H54 (cell line): ENCODE data around the gene SULF2.

Experiments used
- DNase-seq: peaks from one replicate; pipeline ENCODE4 v3.0.0; 2011; ENCODE audit warnings: low spot score, mixed read lengths; ENCODE audit not compliant: insufficient read length
- FAIRE-seq: peaks from 3 replicates; lab custom pipeline; 2011; peaks lifted over from hg19 to GRCh38; lab: Jason Lieb, UNC
- POLR2A ChIP-seq: IDR thresholded peaks from 2 replicates; pipeline ENCODE4 v1.6.1; 2011; ENCODE audit warnings: low read depth, mild to moderate bottlenecking, low read length

SULF2 gene

GRCh38 chr20:47672166-47672565, 113.1 kb downstream of the SULF2 start:
- TF ChIP-seq POLR2A, result no peak
- FAIRE-seq, result no peak
- no peak for DNase-seq

- FAIRE-seq, result no peak
- TF ChIP-seq POLR2A, result no peak
- no peak for DNase-seq
These were observed 114.4 kb downstream of the SULF2 start for GRCh38 chr20:47670913-47671312.

- DNase-seq (no peak), FAIRE-seq (no peak)
- TF ChIP-seq POLR2A, result no peak
These were observed 115.1 kb downstream of the SULF2 start for GRCh38 chr20:47669927-47670890.

GRCh38 chr20:47669489-47669888, 115.8 kb downstream of the SULF2 start:
- FAIRE-seq (no peak), DNase-seq (no peak)
- TF ChIP-seq POLR2A, result no peak

GRCh38 chr20:47669152-47669425, 116.2 kb downstream of the SULF2 start:
- FAIRE-seq (no peak), DNase-seq (no peak)
- TF ChIP-seq POLR2A, result no peak

GRCh38 chr20:47668313-47669151, 116.7 kb downstream of the SULF2 start:
- DNase-seq, result no peak
- no peak for FAIRE-seq
- TF ChIP-seq POLR2A, result no peak

- TF ChIP-seq POLR2A, result no peak
- DNase-seq (no peak), FAIRE-seq (no peak)
These were observed 117.6 kb downstream of the SULF2 start for GRCh38 chr20:47667531-47668312.

- FAIRE-seq (no peak), DNase-seq (no peak)
- no peak for TF ChIP-seq POLR2A
These were observed 118.2 kb downstream of the SULF2 start for GRCh38 chr20:47667086-47667485.

GRCh38 chr20:47666304-47666703, 119.0 kb downstream of the SULF2 start:
- TF ChIP-seq POLR2A, result no peak
- DNase-seq (no peak), FAIRE-seq (no peak)

- FAIRE-seq (no peak), DNase-seq (no peak)
- TF ChIP-seq POLR2A, result no peak
These were observed 119.9 kb downstream of the SULF2 start for GRCh38 chr20:47665221-47665991.

- no peak for DNase-seq
These were observed 120.5 kb downstream of the SULF2 start for GRCh38 chr20:47664744-47665143.

GRCh38 chr20:47664068-47664437, 121.2 kb downstream of the SULF2 start:
- DNase-seq (no peak), FAIRE-seq (no peak)
- no peak for TF ChIP-seq POLR2A

More at GRCh38 chr20:47664744-47665143, 120.5 kb downstream of the SULF2 start:
- FAIRE-seq, result no peak
- no peak for TF ChIP-seq POLR2A

- no peak for TF ChIP-seq POLR2A
- DNase-seq (peak; percentile 80), FAIRE-seq (no peak)
These were observed 121.8 kb downstream of the SULF2 start for GRCh38 chr20:47663354-47664067.
